ENCODE data around the gene BCAS4.

Gene BCAS4

GRCh38 chr20:50799176-50799889, 4.5 kb downstream of the BCAS4 start (continued):
- no peak for TF ChIP-seq KLF10 (tag by site-specific recombination; IDR thresholded peaks at IDR 0.05)
- TF ChIP-seq ZFHX2 (tag by site-specific recombination; conservative IDR thresholded peaks at IDR 0.05): 0 out of 2 replicates have a peak, but pooled peaks have one; percentile 26
- TF ChIP-seq ZIC2 (tag by site-specific recombination; IDR thresholded peaks at IDR 0.05): peak; percentile 75
- no peak for TF ChIP-seq KLF8 (tag by site-specific recombination; IDR thresholded peaks at IDR 0.05)
- TF ChIP-seq ZNF792 (tag by site-specific recombination; IDR thresholded peaks at IDR 0.05): no peak
- TF ChIP-seq ZNF514 (tag by site-specific recombination; IDR thresholded peaks at IDR 0.05): no peak
- TF ChIP-seq GLI4 (tag by site-specific recombination; IDR thresholded peaks at IDR 0.05): no peak
- no peak for TF ChIP-seq ZNF843 (tag by site-specific recombination; IDR thresholded peaks at IDR 0.05)
- TF ChIP-seq HOXA7 (CRISPR knock-in tag; IDR thresholded peaks at IDR 0.05; ENCODE audit: borderline replicate concordance): no peak
- TF ChIP-seq ZNF394 (tag by site-specific recombination; IDR thresholded peaks at IDR 0.05; ENCODE audit: borderline replicate concordance): no peak
- TF ChIP-seq ZNF214 (tag by site-specific recombination; IDR thresholded peaks at IDR 0.05; ENCODE audit: borderline replicate concordance): no peak
- TF ChIP-seq, protein P1, sequence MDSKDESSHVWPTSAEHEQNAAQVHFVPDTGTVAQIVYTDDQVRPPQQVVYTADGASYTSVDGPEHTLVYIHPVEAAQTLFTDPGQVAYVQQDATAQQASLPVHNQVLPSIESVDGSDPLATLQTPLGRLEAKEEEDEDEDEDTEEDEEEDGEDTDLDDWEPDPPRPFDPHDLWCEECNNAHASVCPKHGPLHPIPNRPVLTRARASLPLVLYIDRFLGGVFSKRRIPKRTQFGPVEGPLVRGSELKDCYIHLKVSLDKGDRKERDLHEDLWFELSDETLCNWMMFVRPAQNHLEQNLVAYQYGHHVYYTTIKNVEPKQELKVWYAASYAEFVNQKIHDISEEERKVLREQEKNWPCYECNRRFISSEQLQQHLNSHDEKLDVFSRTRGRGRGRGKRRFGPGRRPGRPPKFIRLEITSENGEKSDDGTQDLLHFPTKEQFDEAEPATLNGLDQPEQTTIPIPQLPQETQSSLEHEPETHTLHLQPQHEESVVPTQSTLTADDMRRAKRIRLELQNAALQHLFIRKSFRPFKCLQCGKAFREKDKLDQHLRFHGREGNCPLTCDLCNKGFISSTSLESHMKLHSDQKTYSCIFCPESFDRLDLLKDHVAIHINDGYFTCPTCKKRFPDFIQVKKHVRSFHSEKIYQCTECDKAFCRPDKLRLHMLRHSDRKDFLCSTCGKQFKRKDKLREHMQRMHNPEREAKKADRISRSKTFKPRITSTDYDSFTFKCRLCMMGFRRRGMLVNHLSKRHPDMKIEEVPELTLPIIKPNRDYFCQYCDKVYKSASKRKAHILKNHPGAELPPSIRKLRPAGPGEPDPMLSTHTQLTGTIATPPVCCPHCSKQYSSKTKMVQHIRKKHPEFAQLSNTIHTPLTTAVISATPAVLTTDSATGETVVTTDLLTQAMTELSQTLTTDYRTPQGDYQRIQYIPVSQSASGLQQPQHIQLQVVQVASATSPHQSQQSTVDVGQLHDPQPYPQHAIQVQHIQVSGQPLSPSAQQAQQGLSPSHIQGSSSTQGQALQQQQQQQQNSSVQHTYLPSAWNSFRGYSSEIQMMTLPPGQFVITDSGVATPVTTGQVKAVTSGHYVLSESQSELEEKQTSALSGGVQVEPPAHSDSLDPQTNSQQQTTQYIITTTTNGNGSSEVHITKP (tag by site-specific recombination; IDR thresholded peaks at IDR 0.05): peak; percentile 22; the same call in 1 of the 2 replicates
- no peak for TF ChIP-seq ZBTB7A (tag by site-specific recombination; IDR thresholded peaks at IDR 0.05; ENCODE audit: low read depth)
- no peak for TF ChIP-seq SETDB1 (IDR thresholded peaks at IDR 0.05; ENCODE audit: insufficient read length, low read length)
- peak; percentile 69 for TF ChIP-seq SCRT2 (tag by site-specific recombination; IDR thresholded peaks at IDR 0.05)
- TF ChIP-seq, protein P2, sequence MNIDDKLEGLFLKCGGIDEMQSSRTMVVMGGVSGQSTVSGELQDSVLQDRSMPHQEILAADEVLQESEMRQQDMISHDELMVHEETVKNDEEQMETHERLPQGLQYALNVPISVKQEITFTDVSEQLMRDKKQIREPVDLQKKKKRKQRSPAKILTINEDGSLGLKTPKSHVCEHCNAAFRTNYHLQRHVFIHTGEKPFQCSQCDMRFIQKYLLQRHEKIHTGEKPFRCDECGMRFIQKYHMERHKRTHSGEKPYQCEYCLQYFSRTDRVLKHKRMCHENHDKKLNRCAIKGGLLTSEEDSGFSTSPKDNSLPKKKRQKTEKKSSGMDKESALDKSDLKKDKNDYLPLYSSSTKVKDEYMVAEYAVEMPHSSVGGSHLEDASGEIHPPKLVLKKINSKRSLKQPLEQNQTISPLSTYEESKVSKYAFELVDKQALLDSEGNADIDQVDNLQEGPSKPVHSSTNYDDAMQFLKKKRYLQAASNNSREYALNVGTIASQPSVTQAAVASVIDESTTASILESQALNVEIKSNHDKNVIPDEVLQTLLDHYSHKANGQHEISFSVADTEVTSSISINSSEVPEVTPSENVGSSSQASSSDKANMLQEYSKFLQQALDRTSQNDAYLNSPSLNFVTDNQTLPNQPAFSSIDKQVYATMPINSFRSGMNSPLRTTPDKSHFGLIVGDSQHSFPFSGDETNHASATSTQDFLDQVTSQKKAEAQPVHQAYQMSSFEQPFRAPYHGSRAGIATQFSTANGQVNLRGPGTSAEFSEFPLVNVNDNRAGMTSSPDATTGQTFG (tag by site-specific recombination; IDR thresholded peaks at IDR 0.05; ENCODE audit: borderline replicate concordance): no peak
- no peak for TF ChIP-seq ZNF701 (tag by site-specific recombination; IDR thresholded peaks at IDR 0.05)
- no peak for TF ChIP-seq ZNF18 (tag by site-specific recombination; IDR thresholded peaks at IDR 0.05)
- TF ChIP-seq ZNF112 (tag by site-specific recombination; IDR thresholded peaks at IDR 0.05): no peak
